Activated gamma-delta T cell treated with anti-CD3 and anti-CD28 coated beads, Interleukin-2, amount 50 U/mL, for 16 hours (primary cell): ENCODE results near the gene BANP.
"Not testable (repeated sequence)": the region's sequence is repeated elsewhere in the genome, so short reads cannot be mapped to it uniquely, and the experiment has no call there.

Source experiments
- DNase-seq: peaks from one replicate; pipeline ENCODE4 v3.0.0-alpha.2; 2020; ENCODE audit warnings: low read depth

BANP gene

GRCh38 chr16:87968541-87968940 lies 17.3 kb downstream of the BANP start:
- DNase-seq: no peak

GRCh38 chr16:87970186-87970585 lies 19.0 kb downstream of the BANP start:
- DNase-seq: no peak

GRCh38 chr16:87971933-87972332 lies 20.7 kb downstream of the BANP start:
- DNase-seq: no peak

GRCh38 chr16:87973717-87974116 lies 22.5 kb downstream of the BANP start:
- no peak for DNase-seq

GRCh38 chr16:87974178-87974577 lies 22.9 kb downstream of the BANP start:
- DNase-seq: no peak

GRCh38 chr16:87976665-87977064 lies 25.4 kb downstream of the BANP start:
- no peak for DNase-seq

GRCh38 chr16:87978127-87978526 lies 26.9 kb downstream of the BANP start:
- no peak for DNase-seq

- no peak for DNase-seq
Measured at GRCh38 chr16:87979352-87979751, 28.1 kb downstream of the BANP start.

GRCh38 chr16:87979911-87980630 lies 28.8 kb downstream of the BANP start:
- not testable (repeated sequence) for DNase-seq

GRCh38 chr16:87981376-87981775 lies 30.1 kb downstream of the BANP start:
- not testable (repeated sequence) for DNase-seq

- no peak for DNase-seq
Measured at GRCh38 chr16:87982581-87983041, 31.4 kb downstream of the BANP start.

- not testable (repeated sequence) for DNase-seq
Measured at GRCh38 chr16:87983072-87983736, 32.0 kb downstream of the BANP start.

- DNase-seq: not testable (repeated sequence)
Measured at GRCh38 chr16:87983737-87984097, 32.5 kb downstream of the BANP start.

GRCh38 chr16:87984180-87984579 lies 32.9 kb downstream of the BANP start:
- not testable (repeated sequence) for DNase-seq

- no peak for DNase-seq
Measured at GRCh38 chr16:87984632-87985267, 33.5 kb downstream of the BANP start.

GRCh38 chr16:87985493-87985892 lies 34.3 kb downstream of the BANP start:
- DNase-seq: not testable (repeated sequence)

- DNase-seq: peak; percentile 37
Measured at GRCh38 chr16:87986361-87986849, 35.2 kb downstream of the BANP start.

- not testable (repeated sequence) for DNase-seq
Measured at GRCh38 chr16:87988596-87988995, 37.4 kb downstream of the BANP start.

GRCh38 chr16:87990254-87990653 lies 39.0 kb downstream of the BANP start:
- not testable (repeated sequence) for DNase-seq

- DNase-seq: not testable (repeated sequence)
Measured at GRCh38 chr16:87992142-87992541, 40.9 kb downstream of the BANP start.

- DNase-seq: no peak
Measured at GRCh38 chr16:87993901-87994300, 42.7 kb downstream of the BANP start.

GRCh38 chr16:87995644-87996043 lies 44.4 kb downstream of the BANP start:
- no peak for DNase-seq
